Activated CD4-positive, alpha-beta T cell treated with anti-CD3 and anti-CD28 coated beads, Interleukin-10, Interleukin-2, amounts not matched to agents 100 ng/mL and 50 ng/mL, durations not matched to agents 16 hours and 8 hours (primary cell): Measurements from ENCODE around the gene MAP2K6.

Experiments used
- DNase-seq: peaks from one replicate; pipeline ENCODE4 v3.0.0-alpha.2; 2020

Gene MAP2K6

DNA sequence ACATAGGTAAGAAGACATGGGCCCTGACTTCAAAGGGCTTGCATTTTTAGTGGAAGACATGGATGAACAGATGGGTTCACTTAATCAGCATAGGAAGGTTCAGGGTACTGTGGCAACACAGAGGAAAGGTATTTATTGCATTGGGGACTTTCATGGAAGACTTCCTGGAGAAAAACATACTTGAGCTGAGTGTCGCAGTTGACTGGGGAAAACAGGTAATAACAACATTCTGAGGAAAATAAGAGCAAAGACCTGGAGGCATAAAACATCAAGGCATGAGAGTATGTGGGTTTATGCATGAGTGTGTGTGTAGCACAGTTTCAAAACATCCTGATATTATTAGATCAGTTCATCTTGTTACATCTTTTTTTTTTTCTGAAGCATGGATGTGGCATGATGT, 82.7 kb downstream of the MAP2K6 start:
- no peak for DNase-seq

GRCh38 chr17:69499318-69499717, 84.8 kb downstream of the MAP2K6 start:
- DNase-seq, result no peak

DNA sequence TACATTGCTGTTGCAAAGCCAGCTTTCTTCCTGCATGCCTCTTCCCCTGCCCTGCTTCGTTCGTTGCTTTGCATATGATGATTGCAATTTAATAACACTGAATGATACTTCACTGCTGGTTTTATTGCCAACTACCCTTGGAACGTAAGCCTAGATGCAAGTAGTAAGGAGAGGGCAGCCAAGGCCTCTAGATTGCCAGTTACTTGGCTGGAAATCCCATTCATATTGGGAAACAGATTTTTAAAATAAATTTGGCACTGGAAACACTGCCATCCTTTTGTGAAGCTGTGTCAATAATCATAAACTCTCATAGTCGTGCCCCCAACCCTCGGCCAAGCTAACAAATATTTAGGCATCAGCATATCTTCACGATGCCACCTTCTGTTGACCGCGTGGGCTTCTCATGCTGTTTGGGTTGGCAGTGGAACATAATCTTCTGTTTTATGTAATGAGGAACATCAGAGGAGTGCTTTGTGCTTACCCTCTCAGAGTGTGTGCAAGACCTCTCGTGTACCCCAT, 86.5 kb downstream of the MAP2K6 start:
- no peak for DNase-seq

DNA sequence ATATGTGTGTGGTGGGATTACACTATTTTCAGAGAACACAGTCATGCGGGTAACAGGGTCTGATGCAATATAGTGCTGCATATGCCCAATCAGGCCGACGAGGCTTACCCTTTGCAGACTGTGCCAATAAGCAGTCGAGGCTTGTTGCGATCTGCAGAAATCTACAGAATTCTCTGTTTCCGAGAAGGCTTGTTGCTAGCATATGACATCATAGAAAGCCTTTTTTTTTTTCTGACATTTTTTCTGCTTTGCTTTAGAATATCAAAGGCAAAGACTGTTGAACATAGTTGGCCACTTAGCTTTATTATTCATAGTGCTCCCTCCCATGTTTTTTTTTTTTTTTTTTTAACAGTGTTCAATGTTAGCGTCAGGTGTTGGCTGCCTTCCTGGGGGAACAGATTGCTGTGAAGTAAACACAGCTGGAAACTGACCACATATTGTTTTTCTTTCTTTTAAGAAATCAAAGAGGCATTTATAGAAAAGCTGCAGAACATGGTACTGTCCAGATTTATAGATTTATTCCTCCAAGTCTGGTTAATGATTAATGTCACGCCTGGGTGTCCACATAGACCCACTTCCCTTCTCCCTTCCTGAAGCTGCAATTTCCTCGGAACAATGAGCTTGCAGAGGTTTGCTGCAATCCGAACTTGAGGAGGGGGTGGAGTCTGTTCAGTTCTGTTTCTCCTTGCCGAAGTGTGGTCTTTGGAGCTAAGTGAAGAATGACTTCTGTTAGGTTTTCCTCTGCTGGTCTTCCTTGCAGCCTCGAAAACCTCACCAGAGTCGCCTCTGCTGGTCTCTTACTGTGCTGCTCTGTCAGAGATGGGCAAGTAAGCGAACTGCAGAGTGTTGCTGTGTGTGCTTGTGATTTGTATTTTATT, 87.3 kb downstream of the MAP2K6 start:
- no peak for DNase-seq

DNA sequence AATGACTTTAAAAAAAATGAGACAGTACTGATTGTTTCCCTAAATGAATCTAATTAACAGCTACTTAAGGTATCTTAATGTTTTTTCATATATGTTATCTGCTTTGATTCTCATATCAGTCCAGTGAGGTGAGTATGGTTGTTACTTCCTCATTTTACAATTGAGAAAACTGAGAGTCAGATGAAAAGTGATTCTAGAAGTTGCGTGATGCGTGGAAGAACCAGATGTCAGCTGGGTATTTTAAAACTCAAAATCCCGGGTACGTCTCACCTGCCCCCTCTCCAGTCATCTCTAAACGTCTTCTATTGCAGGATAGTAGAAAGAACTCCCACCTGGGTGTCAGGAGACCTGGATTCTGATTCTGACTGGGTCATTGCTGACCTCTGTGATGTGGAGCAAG, 89.2 kb downstream of the MAP2K6 start:
- no peak for DNase-seq

DNA sequence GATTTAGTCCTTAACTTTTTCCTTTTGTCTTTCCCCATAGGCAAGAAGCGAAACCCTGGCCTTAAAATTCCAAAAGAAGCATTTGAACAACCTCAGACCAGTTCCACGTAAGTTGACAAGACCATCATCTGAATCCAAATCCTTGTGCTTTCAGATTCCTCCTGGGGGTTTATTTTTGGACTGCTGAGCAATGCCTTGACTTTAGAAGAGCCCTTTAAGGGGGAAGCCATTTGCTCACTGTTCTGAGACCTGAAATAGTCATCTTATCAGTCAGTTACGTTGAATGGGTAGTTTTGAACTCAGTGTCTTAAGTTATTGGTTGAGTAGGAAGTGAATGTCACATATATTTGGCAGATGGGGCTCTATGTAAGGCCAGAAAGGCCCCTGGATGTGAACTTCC, 91.2 kb downstream of the MAP2K6 start:
- no peak for DNase-seq

DNA sequence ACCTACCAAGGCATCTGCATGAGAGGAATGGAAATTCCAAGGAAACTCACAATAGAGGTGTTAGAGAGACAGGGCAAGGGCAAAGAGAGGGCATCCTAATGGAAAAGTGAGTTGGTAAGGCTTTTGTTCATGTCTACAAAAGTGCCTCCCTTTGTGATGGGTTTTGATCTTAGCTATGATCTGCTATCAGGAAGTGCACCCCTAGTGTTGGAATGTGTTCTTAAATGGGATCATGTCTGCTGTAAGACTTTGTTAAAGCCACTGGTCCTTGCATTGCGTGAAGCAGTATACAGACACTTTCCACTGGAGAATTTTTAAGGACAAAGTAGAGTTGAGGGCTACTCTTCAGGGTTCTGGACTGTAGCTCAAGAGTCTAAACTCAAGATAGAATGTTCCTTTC, 92.0 kb downstream of the MAP2K6 start:
- DNase-seq, result no peak

DNA sequence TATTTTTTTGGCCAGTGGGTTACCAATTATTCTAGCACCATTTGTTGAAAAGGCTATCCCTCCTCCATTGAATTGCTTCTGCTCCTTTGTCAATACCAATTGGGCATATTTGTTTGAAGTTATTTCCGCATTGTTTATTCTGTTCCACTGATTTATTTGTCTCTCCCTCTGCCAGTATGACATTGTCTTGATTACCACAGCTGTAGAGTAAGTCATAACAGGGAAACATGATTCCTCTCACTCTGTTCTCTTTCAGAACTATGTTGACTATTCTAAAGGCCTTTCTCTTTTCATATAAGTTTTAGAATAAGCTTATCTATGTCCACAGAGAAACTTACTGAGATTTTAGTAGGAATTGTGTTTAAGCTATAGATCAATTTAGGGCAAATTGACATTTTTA, 94.3 kb downstream of the MAP2K6 start:
- no peak for DNase-seq

GRCh38 chr17:69511250-69511649, 96.8 kb downstream of the MAP2K6 start:
- no peak for DNase-seq

- no peak for DNase-seq
Measured at GRCh38 chr17:69512946-69513345, 98.4 kb downstream of the MAP2K6 start.

- no peak for DNase-seq
Measured at GRCh38 chr17:69516225-69516624, 101.7 kb downstream of the MAP2K6 start.

GRCh38 chr17:69516911-69517310, 102.4 kb downstream of the MAP2K6 start:
- no peak for DNase-seq

DNA sequence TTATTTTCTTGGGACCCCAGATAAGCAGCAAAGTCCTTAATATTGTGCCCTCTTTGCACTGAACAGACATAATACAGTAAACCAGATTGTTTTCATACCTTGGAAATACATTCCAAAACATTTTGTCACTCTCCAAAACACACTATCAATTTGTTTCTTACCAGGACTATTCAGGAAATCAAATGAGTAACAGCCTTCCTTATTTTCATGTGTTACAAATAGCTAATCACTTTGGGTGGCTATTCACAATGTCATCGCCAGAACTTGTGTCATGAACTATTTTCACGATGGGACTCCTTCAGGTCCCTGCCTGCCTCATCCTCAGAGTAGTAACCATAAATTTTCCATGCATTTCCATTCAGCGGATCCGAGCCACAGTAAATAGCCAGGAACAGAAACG, 104.5 kb downstream of the MAP2K6 start:
- DNase-seq, result no peak

DNA sequence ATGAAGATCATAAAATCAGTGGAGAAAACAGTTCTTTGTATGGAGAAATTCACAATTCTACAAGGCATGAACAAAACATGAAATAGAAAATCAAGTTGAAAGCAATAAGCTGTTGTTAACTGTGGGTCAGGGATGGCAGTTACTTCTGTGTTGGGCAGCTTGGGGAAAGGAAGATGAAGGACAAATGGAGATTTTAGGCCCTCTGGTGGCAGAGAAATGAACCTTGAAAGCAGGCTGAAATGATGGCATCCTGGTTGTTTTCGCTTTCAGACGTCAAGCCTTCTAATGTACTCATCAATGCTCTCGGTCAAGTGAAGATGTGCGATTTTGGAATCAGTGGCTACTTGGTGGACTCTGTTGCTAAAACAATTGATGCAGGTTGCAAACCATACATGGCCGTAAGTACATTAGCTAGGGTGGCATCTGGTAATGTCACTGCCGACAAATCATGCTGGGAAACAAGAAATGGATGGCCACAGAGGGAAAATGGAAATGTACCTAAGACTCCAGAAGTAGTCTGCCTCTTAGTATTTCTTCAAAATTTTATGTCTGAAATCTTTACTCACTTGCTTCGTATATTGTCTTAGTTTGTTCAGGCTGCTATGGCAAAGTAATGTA, 108.9 kb downstream of the MAP2K6 start:
- peak; percentile 35 for DNase-seq

- DNase-seq, result no peak
Measured at GRCh38 chr17:69524854-69525253, 110.4 kb downstream of the MAP2K6 start.

DNA sequence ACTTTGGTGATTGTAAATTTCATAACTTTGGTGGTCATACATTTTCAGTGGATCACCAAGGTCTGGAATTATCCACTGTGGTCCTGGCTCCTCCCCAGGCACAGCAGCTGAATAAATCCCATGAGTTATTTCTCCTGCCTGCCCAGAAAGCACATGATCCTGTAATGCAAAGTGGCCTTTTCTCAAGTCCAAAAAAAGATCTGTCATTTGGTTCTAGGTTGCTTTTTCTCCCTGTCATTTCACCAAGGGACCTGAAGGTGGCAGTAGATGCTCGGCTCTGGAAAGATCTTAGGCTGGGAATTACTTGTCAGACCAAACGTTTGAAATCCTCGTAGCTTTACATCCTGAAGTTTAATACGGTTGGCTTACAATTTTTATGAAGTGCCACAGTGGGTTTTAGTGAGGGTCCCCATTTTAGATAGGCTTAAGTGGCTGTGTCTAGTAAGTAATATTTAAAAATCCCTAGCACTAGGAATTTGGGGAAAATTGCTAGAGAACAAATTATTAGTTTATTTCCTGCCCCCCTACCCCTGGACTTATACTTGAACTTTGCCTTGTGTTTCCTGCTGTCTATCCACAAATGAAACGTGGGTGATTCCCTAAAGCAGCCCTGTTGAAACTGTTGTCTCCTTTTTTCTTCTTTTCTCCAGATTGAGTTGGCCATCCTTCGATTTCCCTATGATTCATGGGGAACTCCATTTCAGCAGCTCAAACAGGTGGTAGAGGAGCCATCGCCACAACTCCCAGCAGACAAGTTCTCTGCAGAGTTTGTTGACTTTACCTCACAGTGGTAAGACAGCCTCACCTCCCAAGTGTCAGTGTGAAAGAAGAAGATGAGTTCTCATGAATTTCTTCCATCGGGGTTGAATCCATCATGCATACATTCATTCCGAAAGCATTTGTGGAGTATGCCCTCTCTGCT, 111.7 kb downstream of the MAP2K6 start:
- DNase-seq, result peak; percentile 26

DNA sequence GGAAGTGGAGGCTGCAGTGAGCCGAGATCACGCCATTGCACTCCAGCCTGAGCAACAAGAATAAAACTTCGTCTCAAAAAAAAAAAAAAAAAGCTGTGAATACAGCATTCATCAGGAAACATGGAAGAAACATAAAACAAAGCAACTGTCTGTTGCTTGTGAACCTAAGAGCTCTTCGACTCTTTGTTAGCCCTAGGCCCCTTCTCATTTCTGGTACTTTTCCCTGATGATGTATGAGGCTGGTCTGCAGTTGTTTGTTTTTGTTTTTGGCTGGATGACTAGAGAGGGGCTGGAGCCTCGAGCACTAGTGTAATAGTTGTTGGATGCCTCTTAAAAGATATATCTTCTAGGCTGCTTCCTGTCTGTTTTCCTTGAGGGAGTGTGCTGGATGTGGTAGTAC, 113.5 kb downstream of the MAP2K6 start:
- no peak for DNase-seq

DNA sequence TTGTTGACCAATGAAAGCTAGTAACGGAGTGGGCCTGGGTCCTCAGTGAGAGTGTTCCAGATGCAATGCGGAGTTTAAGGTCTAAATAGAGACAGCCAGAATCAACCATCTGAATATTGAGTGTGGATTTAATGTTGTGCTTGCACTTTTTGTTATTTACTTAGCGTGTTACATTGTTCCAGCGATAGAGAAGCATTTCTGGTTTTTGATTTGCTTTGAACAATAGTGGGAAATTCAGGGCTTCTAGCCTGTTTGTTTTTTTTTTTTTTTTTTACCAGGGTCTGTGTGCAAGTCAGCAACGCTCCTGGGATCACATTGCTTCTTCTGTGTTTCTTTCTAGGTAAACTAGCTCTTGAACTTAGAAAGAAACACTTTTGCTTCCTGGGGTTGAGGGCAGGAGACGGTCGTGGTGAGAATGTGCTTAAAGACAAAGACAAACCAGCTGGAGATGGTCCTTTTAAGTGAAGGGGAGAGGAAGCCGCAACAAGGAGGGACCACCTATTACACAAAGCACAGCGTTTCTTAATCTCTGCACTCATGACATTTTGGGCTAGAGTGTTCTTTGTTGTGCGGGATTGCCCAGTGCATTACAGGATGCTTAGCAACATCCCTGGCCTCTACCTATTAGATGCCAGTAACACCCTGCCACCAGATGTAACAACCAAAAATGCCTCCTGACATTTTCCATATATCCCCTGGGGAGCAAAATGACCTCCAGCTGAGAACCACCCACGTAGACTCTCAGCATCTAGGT, 119.2 kb downstream of the MAP2K6 start:
- no peak for DNase-seq

GRCh38 chr17:69534235-69534621, 119.7 kb downstream of the MAP2K6 start:
- no peak for DNase-seq

GRCh38 chr17:69535016-69535570, 120.6 kb downstream of the MAP2K6 start:
- no peak for DNase-seq

- DNase-seq, result no peak
Measured at GRCh38 chr17:69538795-69539194, 124.3 kb downstream of the MAP2K6 start.

- DNase-seq, result no peak
Measured at GRCh38 chr17:69539274-69539673, 124.8 kb downstream of the MAP2K6 start.
